HepG2 (cell line): ENCODE measurements around the gene RAB1B. TPM values are rescaled to one million over a fixed set of nuclear protein-coding genes. Genes with fewer than 3 reads are reported as not detected.

Experiments used
- ARNT2 ChIP-seq: sonication (generic); formaldehyde crosslinking; IDR thresholded peaks from 2 replicates; pipeline ENCODE4 v1.8.0; 2022; ENCODE audit warnings: mild to moderate bottlenecking, low read depth, missing genetic modification reagents, moderate library complexity
- E2F1 ChIP-seq: sonication (generic); formaldehyde crosslinking; IDR thresholded peaks from 2 replicates; pipeline ENCODE4 v1.5.0; 2020; ENCODE audit warnings: missing genetic modification reagents
- E2F5 ChIP-seq: sonication (generic); formaldehyde crosslinking; conservative IDR thresholded peaks from 2 replicates; pipeline ENCODE4 v1.4.0; 2020; ENCODE audit warnings: missing genetic modification reagents
- FOSL2 ChIP-seq: sonication (generic); formaldehyde crosslinking; IDR thresholded peaks from 2 replicates; pipeline ENCODE4 v1.4.0; 2020; ENCODE audit warnings: missing genetic modification reagents
- NBN ChIP-seq: fragments of 450-650 bp; conservative IDR thresholded peaks from 2 replicates; pipeline ENCODE4 v1.6.1; 2017
- NRL ChIP-seq: sonication (generic); formaldehyde crosslinking; IDR thresholded peaks from 2 replicates; pipeline ENCODE4 v1.5.0; 2020; ENCODE audit warnings: missing genetic modification reagents, mild to moderate bottlenecking, moderate library complexity, borderline replicate concordance
- SMYD3 ChIP-seq: sonication (generic); formaldehyde crosslinking; IDR thresholded peaks from 2 replicates; pipeline ENCODE4 v1.8.1; 2023; ENCODE audit warnings: mild to moderate bottlenecking, missing genetic modification reagents
- TERF1 ChIP-seq: sonication (generic); formaldehyde crosslinking; IDR thresholded peaks from 2 replicates; pipeline ENCODE4 v1.8.0; 2022; ENCODE audit warnings: mild to moderate bottlenecking, missing genetic modification reagents, moderate library complexity
- TRAFD1 ChIP-seq: sonication (generic); formaldehyde crosslinking; IDR thresholded peaks from 2 replicates; pipeline ENCODE4 v1.5.1; 2020; ENCODE audit warnings: missing genetic modification reagents, mild to moderate bottlenecking, borderline replicate concordance
- ZNF333 ChIP-seq: sonication (generic); formaldehyde crosslinking; IDR thresholded peaks from 2 replicates; pipeline ENCODE4 v1.4.0; 2020; ENCODE audit warnings: mild to moderate bottlenecking, missing genetic modification reagents, borderline replicate concordance
- ZNF547 ChIP-seq: sonication (generic); formaldehyde crosslinking; IDR thresholded peaks from 2 replicates; pipeline ENCODE4 v1.5.1; 2020; ENCODE audit warnings: mild to moderate bottlenecking, missing genetic modification reagents
- ZNF670 ChIP-seq: sonication (generic); formaldehyde crosslinking; IDR thresholded peaks from 2 replicates; pipeline ENCODE4 v1.8.0; 2022; ENCODE audit warnings: mild to moderate bottlenecking, missing genetic modification reagents, borderline replicate concordance
- ZNF687 ChIP-seq: sonication (generic); formaldehyde crosslinking; IDR thresholded peaks from 2 replicates; pipeline ENCODE4 v1.5.1; 2020; ENCODE audit warnings: mild to moderate bottlenecking, missing genetic modification reagents, moderate library complexity
- ZNF777 ChIP-seq: sonication (generic); formaldehyde crosslinking; IDR thresholded peaks from 2 replicates; pipeline ENCODE4 v1.4.0; 2020; ENCODE audit warnings: missing genetic modification reagents
- ZXDC ChIP-seq: sonication (generic); formaldehyde crosslinking; IDR thresholded peaks from 2 replicates; pipeline ENCODE4 v1.5.0; 2020; ENCODE audit warnings: mild to moderate bottlenecking, missing genetic modification reagents
- polyA plus RNA-seq, 8 experiments: library from polyadenylated mRNA; depleted of rRNA in 3 of 8; stranded (reverse) in 7 of 8; unstranded in 1 of 8; fragments of >200 nt; fragmentation: Illumina TruSeq in 4 of 8; extraction: Trizol in 4 of 8; gene quantifications; 2 replicates each; pipeline versions ENCODE4 v1.2.1 to v1.2.3, GENCODE V29; 2011 to 2016; ENCODE audit warnings: low read depth in 4 of 8, missing spikeins in 1 of 8, mixed read lengths in 1 of 8; ENCODE audit not compliant: insufficient read depth in 1 of 8
- total RNA-seq, 5 experiments: library from RNA; depleted of rRNA; stranded (reverse); fragments of >200 nt; fragmentation: Illumina TruSeq; extraction: Trizol; gene quantifications; 2 replicates each; pipeline ENCODE4 v1.2.3, GENCODE V29; 2016; ENCODE audit warnings: low read depth in 1 of 5

The RAB1B gene
- total and polyA plus RNA-seq, 2 of the 13 experiments (the other 11 are each of a cell fraction or from before 2014, with no cell fraction given) = 77.9 to 87.9 TPM

- no peak for TF ChIP-seq TRAFD1 (CRISPR knock-in tag)
- TF ChIP-seq ZXDC (CRISPR knock-in tag) = no peak
- TF ChIP-seq NRL = peak; percentile 50; the same call in 1 of the 2 replicates
- no peak for TF ChIP-seq ZNF670 (CRISPR knock-in tag)
- 0 out of 2 replicates have a peak, but pooled peaks have one; percentile 39 for TF ChIP-seq ARNT2 (CRISPR knock-in tag)
- TF ChIP-seq NBN = no peak
- no peak for TF ChIP-seq ZNF333 (CRISPR knock-in tag)
- no peak for TF ChIP-seq E2F5
- no peak for TF ChIP-seq TERF1
- TF ChIP-seq SMYD3 (CRISPR knock-in tag) = no peak
- TF ChIP-seq FOSL2 = peak; percentile 32; the same call in 1 of the 2 replicates
- no peak for TF ChIP-seq ZNF547 (CRISPR knock-in tag)
- TF ChIP-seq E2F1 (CRISPR knock-in tag) = no peak
- TF ChIP-seq ZNF687 (CRISPR knock-in tag) = peak; percentile 71
- TF ChIP-seq ZNF777 = no peak
These were observed 14.3 kb downstream of the RAB1B start (continued) for GRCh38 chr11:66282468-66283455.
